Activated gamma-delta T cell (primary cell): Measurements from ENCODE around the gene LINGO3.
"Not testable (repeated sequence)": the region's sequence is repeated elsewhere in the genome, so short reads cannot be mapped to it uniquely, and the experiment has no call there.

Source experiments
- DNase-seq: peaks from one replicate; lab custom pipeline; 2025; lab: John Stamatoyannopoulos, UW

Gene LINGO3

GRCh38 chr19:2282062-2282861, 25.7 kb downstream of the LINGO3 start, which contains the start of gene PEAK3:
Gene PEAK3 (minus strand): TSS chr19:2282175. CDS start chr19:2280931, 1,244 bp downstream.
- no peak for DNase-seq

DNA sequence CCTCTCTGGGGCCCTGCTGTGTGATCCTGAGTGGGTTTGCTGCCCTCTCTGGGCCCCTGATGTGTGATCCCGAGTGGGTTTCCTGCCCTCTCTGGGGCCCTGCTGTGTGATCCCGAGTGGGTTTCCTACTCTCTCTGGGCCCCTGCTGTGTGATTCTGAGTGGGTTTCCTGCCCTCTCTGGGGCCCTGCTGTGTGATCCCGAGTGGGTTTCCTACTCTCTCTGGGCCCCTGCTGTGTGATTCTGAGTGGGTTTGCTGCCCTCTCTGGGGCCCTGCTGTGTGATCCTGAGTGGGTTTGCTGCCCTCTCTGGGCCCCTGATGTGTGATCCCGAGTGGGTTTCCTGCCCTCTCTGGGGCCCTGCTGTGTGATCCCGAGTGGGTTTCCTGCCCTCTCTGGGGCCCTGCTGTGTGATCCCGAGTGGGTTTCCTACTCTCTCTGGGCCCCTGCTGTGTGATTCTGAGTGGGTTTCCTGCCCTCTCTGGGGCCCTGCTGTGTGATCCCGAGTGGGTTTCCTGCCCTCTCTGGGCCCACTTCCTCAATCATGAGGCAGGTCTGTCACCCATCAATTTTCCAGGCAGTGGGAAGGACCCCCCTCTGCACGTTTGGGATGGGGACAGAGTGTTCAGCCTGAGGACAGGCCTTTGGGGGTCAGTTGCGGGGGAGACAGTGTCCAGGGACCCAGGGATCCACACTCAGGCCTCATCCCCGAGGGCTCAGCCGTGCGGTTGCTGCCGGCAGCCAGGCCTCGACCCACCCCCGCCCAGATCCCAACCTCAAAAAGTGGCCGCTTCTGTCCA, 26.5 kb downstream of the LINGO3 start:
- DNase-seq: not testable (repeated sequence)

GRCh38 chr19:2280633-2281264, 27.2 kb downstream of the LINGO3 start:
- DNase-seq: no peak

DNA sequence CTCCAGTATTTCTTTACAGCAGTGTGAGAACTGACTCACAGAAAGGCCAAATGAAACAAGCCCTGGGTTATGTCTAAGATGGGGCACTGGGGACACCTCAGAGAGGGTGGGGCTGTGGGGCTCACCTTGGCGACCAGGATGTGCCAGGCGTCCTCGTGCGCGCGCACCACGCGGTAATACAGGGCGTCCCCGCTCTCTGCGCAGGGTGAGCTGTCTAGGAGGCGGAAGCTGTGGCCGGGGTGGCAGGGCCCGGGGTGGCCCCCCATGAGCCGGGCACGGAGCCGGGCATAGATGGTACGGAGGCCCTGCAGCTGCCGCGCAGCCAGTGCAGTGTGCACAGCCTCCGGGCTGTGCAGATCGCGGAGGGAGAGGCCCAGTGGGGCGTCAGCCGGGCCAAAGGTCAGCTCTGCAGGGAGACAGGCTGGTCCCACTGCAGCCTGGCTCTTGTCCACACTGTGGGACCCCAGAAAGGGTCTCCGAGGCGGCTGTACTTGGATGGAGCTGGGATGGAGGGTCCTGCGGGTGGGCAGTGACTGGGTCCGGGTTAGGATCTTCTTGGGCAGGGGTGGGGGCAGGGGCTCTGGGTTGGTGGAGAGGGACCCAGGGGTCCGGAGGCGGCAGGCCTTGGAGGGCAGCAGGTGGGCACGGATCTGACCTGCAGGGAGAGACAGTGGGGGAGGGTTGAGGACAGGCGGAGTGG, 29.3 kb downstream of the LINGO3 start:
- DNase-seq: no peak

GRCh38 chr19:2277138-2277537, 30.8 kb downstream of the LINGO3 start:
- DNase-seq: no peak

GRCh38 chr19:2276429-2276986, 31.4 kb downstream of the LINGO3 start:
- DNase-seq: no peak

- DNase-seq: no peak
Observed at GRCh38 chr19:2275588-2276428, 32.1 kb downstream of the LINGO3 start.

DNA sequence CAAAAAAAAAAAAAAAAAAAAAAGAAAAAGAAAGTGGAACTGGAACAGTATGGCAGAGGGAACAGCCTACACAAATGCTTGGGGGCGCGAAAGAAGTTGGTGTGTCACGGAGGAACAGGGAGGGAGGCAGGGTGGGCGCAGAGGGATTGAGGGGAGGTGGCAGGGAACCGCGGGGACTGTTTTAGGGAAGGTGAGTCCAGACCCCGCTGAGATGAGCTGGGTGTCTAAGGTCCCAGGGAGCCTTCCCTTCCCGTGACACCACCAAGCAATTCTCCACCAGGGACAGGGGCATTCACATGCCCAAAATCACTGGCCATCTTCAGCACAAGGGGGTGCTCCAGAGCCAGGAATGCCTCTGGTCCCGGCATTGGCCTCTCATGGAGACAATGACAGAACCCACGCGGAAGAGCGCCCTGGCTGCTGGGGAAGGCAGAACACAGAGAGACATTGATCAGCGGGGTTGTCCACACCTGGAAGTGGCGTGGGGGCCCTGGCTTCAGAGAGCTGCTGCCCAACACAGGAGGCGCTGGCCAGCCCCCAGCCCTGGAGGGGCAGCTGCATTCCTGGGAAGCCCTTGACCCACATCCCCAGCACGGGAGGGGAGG, 32.9 kb downstream of the LINGO3 start:
- no peak for DNase-seq

DNA sequence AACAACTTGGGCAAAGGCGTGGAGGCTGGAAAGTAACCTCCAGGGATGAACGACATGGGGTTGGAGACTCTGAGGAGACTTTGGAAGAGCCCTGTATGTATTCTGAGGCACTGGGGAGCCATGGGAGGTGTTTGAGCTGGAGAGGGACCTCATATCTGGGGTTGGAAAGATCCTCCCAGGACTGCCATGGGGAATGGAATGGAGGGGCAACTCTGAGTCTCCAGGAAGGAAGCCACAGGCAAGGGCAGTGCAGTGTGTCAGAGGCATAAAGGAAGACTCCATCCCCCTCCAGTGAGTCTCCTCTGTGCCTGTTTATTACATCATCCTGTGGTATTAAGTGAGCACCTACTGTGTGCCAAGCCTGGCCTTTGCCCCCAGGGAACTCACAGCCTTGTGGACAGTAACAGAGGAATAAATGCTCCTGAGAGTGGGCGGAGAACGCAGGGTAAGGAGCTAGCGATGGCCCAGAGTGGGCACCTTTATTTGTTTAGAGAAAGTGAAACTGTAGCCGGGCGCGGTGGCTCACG, 33.7 kb downstream of the LINGO3 start:
- no peak for DNase-seq

GRCh38 chr19:2273356-2274184, 34.4 kb downstream of the LINGO3 start:
- DNase-seq: peak; percentile 76

- DNase-seq: no peak
Observed at GRCh38 chr19:2271234-2272103, 36.5 kb downstream of the LINGO3 start.

DNA sequence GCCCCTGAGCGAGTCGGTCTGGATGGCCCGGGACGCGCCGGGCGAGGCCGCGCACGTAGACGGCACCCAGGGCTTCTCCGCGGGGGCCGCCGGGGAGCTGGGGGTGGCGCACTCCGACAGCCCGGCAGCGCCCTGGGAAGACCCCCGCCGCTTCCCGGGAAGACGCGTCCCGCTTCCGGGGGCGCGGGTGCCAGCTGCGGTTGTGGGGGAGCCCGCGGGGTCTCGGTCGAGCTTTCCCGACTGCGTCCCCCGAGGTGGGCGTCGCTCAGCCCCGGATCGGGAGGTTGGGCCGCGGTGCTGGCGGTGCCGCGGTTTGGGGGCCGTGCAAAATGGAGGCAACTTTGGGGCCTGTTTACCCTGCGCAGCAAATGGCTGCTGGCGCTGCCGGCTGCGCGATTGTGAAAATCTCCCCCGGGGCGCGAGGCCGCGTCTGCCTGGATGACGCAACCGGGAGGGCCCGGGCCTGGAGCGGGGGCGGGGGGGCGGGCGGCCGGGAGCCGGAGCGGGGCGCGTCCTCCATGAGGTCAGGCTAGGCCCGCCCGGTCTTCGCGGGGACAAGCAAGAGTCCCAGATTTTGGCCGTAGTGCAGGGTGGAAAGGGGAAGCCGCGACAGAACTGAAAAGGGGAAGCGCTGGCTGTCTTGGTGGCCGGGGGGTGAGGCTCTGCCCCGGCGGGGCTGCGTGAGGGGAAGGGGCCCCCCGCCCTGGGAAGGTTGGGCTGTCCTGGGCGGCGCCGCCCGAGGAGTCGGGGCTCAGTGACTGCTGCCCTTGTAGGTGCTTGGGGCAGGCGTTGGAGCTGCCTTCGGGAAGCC, 37.3 kb downstream of the LINGO3 start:
- DNase-seq: peak; percentile 65

DNA sequence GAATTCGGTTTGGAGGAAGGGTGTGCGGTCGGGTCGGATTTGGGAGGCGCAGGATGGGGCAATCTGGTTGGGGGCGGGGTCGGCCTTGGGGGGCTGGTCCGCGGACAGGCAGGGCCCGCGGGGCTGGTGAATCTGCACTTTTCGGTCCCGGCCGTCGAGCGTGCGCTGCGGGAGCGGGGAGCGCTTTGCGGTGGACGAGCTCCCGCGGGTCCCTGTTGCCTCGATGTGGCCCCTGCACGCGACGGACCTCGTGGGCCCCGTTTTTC, 37.9 kb downstream of the LINGO3 start:
- no peak for DNase-seq

DNA sequence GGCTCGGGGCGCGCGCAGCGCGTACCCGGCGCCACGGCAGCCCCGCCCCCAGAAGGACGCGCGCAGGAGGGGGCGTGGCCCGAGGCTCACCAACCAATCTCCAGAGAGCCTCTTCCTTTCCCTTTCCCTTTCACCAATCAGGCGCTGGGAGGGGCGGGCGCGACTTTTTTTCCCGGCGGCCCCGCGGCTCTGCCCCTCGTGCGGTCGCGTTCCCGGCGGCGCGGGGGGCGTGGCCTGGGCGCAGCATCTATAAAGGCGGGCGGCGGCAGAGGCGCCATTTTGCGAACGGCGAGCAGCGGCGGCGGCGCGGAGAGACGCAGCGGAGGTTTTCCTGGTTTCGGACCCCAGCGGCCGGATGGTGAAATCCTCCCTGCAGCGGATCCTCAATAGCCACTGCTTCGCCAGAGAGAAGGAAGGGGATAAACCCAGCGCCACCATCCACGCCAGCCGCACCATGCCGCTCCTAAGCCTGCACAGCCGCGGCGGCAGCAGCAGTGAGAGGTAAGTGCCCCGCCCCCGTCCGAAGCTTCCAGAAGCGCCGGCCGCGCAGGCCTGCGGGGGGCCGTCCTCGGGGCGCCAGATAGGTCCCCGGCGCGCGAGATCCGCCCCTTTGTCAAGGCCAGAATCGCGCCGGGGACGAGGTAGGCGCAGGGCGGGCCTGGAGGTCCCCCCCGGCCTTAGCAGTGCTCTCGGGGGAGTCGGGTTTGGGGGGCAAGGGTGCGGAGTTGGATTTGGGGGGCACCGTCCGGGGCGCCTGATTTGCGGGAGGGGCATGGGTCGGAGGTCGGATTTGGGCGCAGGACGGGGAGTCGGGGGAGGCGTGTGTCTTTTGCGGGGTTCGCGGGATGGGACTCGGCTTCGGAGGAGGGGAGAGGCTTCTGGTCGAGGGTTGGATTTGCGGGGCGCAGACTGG, 38.5 kb downstream of the LINGO3 start:
- peak; percentile 98 for DNase-seq

GRCh38 chr19:2268861-2269243, 39.1 kb downstream of the LINGO3 start:
- DNase-seq: no peak

- no peak for DNase-seq
Observed at GRCh38 chr19:2268480-2268830, 39.5 kb downstream of the LINGO3 start.
